Posterior vena cava (tissue), 2 donors: ENCODE results near the gene PIGB. TPM values are rescaled to one million over a fixed set of nuclear protein-coding genes. Genes with fewer than 3 reads are reported as not detected.
"Not testable (repeated sequence)": the region's sequence is repeated elsewhere in the genome, so short reads cannot be mapped to it uniquely, and the experiment has no call there.

Experiments used
- DNase-seq: peaks from one replicate; pipeline ENCODE4 v3.0.0-alpha.2; 2020; ENCODE audit warnings: low spot score
- intact Hi-C, 2 donors: fragments of 100-400 bp; cut with DNase I; formaldehyde crosslinking; loops; one replicate each; pipeline versions ENCODE4 v1.14.1 to v1.14.2; 2022 to 2023
- total RNA-seq, 2 donors: library from RNA; stranded (reverse); fragmentation: NEBNext Ultra II Directional; extraction: Animal tissue kit (Norgen Biotek cat#: 25700); gene quantifications; one replicate each; pipeline ENCODE4 v1.2.1, GENCODE V29; 2021
- donor health status: DM: yes; HTN: yes; CAD: no.
- donor health status: DM: yes; HTN: yes; CAD: no.

The PIGB gene
- total RNA-seq, 2 donors from 2014 or later = 13.6 to 16.1 TPM

DNA sequence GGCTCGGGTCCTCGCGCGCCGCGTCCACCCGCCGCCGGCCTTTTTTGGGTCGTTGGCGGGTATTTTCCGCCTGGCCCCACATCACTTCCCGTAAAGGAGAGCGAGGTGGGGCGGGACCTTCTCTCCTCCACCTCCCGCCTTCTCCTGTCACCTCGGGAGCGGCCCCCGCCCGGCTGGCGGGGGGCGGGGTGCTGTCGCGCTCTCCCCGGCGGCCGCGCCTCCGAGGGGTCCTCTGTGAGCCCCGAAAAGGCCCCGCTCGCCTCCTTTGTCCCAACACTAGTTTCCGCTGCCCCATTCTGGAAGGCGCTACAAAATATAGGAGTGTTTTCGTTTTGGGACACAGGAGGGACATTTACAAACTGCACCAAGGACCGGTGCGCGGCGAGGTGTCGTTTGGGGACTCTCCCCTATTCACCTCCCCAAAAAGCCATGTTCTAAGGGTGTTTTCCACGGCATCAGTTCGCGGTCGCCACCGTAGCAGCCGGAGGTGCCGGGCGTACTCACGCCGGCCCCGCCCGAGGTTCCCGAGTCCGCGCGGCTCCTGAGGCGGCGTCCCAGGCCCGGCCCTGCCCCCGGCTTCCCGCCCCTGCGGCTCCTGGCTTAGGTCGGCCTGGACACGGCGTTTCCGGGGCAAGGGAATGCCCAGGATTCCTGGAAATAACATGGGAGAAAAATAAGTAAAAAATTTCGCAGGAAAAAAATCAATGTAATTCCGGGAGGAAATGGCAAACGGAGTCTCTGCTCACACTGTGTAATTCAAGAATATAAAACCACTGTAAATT is 29.1 kb upstream of the PIGB start, which contains the start of gene RAB27A:
Gene RAB27A (minus strand): TSS at position 68 of the 782 bp plus-strand sequence. CDS start 54,879 bp downstream, outside the sequence.
- intact Hi-C loops = no loop called here
- DNase-seq = peak; percentile 92

DNA sequence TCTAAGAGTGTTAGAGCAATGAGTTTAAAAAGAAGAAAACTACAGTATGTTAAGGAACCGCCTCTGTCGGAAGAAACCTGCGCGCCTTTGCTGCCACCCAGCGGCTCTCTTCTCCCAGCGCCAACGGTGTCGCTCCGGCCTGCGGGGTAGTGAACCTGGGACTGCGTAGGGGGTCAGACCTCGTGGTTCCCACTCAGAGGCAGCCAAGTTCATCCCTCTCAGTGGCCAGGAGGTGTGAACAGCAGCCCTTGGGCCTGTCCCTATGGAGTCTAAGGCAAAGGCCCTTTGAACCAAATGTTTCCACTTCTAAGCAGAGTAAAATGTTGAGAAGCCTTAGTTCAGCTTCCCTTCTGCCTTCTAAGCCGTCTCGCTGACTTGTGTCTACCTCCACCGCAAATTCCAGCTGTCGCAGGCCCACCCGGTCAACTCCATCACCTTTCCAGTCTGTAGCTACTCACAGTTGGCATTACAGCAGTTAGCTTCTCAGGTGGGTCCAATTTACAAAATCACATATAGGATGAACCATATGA is 28.4 kb upstream of the PIGB start:
- intact Hi-C loops = no loop called here
- DNase-seq = peak; percentile 96

- no peak for DNase-seq
- intact Hi-C loops = no loop called here
Measured at GRCh38 chr15:55297315-55297714, 21.7 kb upstream of the PIGB start.

- DNase-seq, intact Hi-C loops: not testable (repeated sequence)
Measured at GRCh38 chr15:55302801-55303200, 16.2 kb upstream of the PIGB start.

DNA sequence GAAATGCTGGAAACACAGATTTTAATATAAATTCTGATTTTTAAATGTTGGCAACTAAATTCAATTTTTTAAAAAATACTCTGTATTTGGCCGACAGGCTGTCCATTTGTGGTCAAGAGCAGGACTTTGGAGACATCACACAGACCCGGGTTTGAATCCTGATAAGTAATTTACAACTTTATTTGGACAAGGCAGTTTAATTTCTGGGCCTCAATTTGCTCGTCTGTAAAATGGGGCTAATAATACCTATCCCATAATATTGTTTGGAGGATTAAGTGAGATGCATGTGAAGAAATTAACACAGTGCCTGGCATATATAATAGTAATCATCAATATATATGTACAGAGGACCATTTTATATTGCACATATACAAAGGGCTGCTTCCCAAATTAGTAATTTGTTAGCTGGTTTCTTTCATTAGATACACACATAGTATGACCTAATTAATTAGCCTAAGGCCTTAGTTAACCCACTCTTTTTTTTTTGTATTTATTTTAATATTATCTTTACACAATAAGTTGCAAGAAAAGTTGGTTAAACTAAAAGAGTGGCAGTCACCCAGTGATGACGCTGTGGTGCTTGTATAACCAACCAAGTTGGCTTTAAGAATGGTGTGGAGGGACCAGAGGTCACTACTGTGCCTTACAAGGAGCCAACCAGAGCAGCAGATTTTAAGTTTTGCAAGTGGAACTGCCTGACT is 665 bp downstream of the PIGB start:
- no peak for DNase-seq
- intact Hi-C loops = no loop called here

- intact Hi-C loops = no loop called here
- no peak for DNase-seq
Measured at GRCh38 chr15:55320238-55320550, 1.2 kb downstream of the PIGB start.

DNA sequence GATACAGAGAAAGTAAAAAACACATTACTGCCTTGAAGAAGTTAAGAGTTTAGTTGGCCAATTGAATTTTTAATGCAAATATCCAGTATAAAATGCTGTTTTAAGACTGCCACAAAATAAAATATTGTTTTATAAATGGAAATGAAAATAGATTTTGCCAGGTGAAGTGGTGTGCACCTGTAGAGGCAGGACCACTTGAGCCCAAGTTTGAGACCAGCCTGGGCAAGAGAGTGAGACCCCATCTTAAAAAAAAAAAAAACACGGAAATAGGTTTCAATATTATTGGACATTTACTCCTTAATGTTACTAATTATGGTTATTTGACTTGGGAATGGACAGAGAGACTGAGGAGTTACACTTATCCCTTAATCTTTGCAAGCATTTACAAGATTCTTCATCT is 1.9 kb downstream of the PIGB start:
- no peak for DNase-seq
- intact Hi-C loops = no loop called here

DNA sequence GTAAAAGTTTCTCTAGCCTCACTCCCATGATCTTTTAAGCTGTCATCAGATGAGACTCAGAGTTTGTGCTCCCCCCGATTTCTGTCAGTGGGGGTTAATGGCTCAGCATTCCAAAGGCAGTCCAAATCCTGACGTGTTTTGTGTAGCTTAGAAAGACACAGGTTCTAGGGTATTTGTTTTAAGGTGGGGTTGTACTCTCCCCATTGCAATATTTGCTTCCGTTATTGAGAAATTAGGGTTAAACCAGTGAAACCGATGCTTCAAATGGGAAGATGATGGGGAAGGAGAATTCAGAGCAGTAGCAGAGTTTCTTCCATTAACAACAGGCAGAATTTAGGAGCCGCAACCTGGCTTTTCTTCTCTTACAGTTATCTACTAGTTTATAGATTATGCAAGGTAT is 3.4 kb downstream of the PIGB start:
- intact Hi-C loops = no loop called here
- DNase-seq = no peak

DNA sequence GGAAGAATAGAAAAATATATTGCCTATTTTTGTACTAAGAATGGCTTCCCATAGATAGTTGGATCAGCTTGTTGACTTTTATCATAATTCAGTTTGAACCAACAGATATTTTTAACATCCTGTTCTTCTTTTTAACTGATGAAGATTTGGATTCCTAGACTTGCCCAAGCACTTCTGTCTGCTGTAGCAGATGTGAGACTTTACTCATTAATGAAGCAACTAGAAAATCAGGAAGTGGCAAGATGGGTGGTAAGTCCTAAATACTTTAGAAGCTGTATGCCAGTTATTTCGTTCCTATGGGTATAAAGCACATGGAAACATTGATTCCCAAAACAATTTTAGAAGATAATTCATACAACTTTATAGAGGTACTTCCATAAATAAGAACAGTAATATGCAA is 8.4 kb downstream of the PIGB start:
- intact Hi-C loops = no loop called here
- DNase-seq = no peak

DNA sequence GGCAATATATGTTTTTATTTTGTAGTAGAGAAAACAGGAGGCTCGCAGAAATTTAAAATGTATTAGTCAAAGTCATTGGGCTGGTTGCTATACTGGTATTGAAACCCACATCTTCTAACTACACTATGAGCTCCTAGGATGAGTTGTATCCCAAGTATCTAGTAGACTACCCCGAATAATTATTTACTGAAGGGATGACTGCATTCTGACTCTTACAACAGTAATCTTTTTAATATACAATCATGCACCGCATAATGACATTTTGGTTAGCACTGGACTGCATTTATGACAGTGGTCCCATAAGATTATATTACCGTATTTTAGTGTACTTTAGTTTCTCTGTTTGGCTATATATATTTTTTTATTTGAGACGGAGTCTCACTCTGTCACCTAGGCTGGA is 15.3 kb downstream of the PIGB start:
- intact Hi-C loops = no loop called here

DNA sequence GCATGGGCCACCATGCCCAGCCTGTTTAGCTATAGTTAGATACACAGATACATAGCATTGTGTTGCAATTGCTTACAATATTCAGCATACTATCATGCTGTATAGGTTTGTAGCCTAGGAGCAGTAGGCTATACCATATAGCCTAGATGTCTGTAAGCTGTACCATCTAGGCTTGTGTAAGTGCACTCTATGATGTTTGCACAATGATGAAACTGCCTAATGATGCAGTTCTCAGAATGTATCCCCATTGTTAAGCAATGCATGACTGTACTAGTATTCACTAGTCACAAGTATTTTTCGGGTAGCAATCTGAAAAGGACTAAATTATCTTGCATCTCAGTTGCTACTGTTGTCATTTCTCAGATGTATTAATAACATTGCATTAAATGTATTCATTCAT is 16.0 kb downstream of the PIGB start:
- DNase-seq = no peak
- intact Hi-C loops = no loop called here

More for the DNA sequence above, 15.3 kb downstream of the PIGB start:
- no peak for DNase-seq

GRCh38 chr15:55337160-55337559 is 18.1 kb downstream of the PIGB start:
- intact Hi-C loops = no loop called here
- DNase-seq = no peak

GRCh38 chr15:55343168-55343567 is 24.1 kb downstream of the PIGB start:
- intact Hi-C loops = no loop called here
- DNase-seq = no peak

DNA sequence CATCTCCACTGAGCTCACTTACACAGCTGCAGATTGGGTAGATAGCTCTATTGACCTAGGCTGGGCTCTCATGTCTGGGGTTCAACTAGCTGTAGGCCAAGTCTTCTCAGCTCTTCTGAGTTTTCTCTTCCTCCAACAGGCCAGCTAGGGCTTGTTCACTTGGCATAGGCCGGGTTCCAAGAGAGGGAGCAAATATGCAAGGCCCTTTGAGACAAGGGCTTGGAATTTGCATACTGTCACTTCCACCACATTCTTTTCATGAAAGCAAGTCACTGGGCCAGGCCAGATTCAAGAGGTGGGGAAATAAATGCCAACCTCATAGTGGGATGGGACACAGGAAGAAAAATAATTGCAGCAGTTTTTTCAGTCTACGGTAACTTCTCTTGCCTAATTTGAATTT is 25.2 kb downstream of the PIGB start:
- DNase-seq = no peak
- intact Hi-C loops = no loop called here

DNA sequence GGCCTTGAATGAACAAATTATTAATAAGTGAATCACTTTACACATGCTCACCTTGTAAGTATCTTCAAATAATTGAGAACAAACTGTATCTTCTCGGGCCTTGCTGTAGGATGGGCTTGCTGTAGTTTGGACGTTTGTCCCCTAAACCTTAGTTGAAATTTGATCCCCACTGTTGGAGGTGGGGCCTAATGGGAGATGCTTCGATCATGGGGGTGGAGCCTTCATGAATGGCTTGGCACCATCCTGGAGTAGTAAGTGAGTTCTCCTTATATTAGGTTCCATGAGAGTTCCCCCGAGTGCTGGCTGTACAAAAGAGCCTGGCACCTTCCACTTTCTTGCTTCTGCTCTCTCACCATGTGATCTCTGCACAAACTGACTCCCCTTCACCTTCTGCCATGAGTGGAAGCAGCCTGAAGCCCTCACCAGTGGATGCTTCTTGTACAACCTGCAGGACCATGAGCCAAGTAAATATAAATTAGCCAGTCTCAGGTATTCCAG is 29.3 kb downstream of the PIGB start:
- no peak for DNase-seq
- intact Hi-C loops = no loop called here

DNA sequence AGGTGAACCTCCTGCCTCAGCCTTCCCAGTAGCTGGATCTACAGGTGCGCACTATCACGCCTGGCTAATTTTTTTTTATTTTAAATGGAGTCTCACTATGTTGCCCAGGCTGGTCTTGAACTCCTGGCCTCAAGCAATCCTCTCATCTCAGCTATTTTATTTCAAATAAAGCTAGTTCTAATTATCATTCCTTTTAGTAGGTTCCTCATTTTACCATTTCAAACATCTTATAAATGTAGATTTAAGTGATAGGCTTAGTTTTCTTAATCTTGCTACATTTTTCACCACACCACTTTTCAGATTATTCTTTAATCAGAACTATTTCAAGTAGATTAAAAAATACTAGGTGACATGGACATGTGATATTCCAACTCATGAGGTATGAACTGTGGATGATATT is 30.3 kb downstream of the PIGB start:
- no peak for DNase-seq
- intact Hi-C loops = no loop called here

GRCh38 chr15:55353025-55353424 is 34.0 kb downstream of the PIGB start:
- intact Hi-C loops = no loop called here
- no peak for DNase-seq

DNA sequence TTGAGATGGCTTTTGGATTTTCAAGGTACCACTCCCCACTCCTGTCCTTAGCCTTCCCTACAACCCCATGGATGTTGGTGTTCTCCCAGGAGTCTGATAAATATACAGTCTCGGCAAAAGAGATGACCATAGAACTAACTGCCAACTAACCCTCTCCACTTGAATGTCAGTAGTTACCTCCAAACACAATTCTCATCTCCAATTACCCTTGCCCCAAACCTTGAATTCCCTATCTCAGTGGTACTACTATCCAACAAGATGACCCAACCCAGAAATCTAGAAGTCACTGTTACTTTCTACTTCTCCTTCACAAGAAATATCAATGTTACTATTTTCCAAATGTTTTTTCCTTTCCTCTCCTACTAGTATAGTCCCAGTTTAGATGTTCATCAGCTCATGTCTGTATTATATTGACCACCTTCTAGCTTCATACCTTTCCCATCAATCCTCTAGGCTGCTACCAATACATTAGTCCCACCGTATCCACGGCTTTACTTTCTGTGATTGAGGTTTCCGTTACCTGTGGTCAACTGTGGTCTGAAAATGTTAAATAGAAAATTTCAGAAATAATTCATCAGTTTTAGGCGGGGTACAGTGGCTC is 38.1 kb downstream of the PIGB start:
- DNase-seq = no peak
- intact Hi-C loops = loop anchor here in 1 of 2 donors (1.0 kb wide), 1 partner anchor 31 kb away; no protein-coding TSS in a partner anchor

- intact Hi-C loops = loop anchor here in 1 of 2 donors (1.0 kb wide), 1 partner anchor 31 kb away; no protein-coding TSS in a partner anchor
- DNase-seq = no peak
Measured at GRCh38 chr15:55357774-55358173, 38.8 kb downstream of the PIGB start.

- intact Hi-C loops = no loop called here
- DNase-seq = no peak
Measured at GRCh38 chr15:55358471-55358870, 39.4 kb downstream of the PIGB start.
